Adrenal gland (tissue), 5 donors: Measurements from ENCODE around the gene CBX5.

ENCODE experiments used
- POLR2A ChIP-seq, 2 donors: fragments of 450-650 bp; IDR thresholded peaks; one replicate each; pipeline ENCODE4 v1.6.1; 2017; ENCODE audit warnings: antibody characterized with exemption in 2 of 2, mild to moderate bottlenecking in 2 of 2, moderate library complexity in 1 of 2
- TF ChIP-seq, protein P1 (sequence below), 6 experiments: fragments of 450-650 bp in 4 of 6; fragments of 200-600 bp in 2 of 6; sonication (generic) in 1 of 6; IDR thresholded peaks; 1 replicate in 5 of 6; 2 replicates in 1 of 6; pipeline versions ENCODE4 v1.5.1 to v1.8.0; 2016 to 2021; ENCODE audit warnings: antibody characterized with exemption in 6 of 6, mild to moderate bottlenecking in 2 of 6, moderate library complexity in 1 of 6
- donor health status: DM: no; HTN: no; CAD: no.

DNA sequence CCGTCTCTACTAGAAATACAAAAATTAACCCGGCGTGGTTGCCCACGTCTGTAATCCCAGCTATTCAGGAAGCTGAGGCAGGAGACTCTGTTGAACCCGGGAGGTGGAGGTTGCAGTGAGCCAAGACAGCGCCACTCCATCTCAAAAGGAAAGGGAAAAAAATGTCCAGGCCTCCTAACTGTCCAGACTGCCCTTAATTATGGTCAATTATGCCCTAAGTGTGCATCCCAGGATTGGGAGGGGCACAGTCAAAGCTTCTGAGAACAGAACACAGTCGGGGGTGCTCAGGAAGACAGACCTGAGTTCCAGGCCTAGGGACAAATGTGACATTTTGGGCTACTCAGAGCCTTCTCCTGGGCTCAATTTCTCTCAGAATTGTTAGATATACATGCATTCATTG, 59.4 kb downstream of the CBX5 start:
- TF ChIP-seq POLR2A (IDR thresholded peaks at IDR 0.05): no peak
- TF ChIP-seq, protein P1, sequence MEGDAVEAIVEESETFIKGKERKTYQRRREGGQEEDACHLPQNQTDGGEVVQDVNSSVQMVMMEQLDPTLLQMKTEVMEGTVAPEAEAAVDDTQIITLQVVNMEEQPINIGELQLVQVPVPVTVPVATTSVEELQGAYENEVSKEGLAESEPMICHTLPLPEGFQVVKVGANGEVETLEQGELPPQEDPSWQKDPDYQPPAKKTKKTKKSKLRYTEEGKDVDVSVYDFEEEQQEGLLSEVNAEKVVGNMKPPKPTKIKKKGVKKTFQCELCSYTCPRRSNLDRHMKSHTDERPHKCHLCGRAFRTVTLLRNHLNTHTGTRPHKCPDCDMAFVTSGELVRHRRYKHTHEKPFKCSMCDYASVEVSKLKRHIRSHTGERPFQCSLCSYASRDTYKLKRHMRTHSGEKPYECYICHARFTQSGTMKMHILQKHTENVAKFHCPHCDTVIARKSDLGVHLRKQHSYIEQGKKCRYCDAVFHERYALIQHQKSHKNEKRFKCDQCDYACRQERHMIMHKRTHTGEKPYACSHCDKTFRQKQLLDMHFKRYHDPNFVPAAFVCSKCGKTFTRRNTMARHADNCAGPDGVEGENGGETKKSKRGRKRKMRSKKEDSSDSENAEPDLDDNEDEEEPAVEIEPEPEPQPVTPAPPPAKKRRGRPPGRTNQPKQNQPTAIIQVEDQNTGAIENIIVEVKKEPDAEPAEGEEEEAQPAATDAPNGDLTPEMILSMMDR (IDR thresholded peaks at IDR 0.05): no peak
